ENCODE data around the gene NHSL1.

GRCh38 chr6:138450445-138450844, 48.8 kb downstream of the NHSL1 start:
- no peak for TF ChIP-seq POLR2A (IDR thresholded peaks at IDR 0.05; ENCODE audit: low read length)
- no peak for TF ChIP-seq GATA1 (IDR thresholded peaks at IDR 0.05; ENCODE audit: low read depth, low read length)

Data from erythroblast (primary cell).